ENCODE measurements around the gene TMEM91.

Gene TMEM91

DNA sequence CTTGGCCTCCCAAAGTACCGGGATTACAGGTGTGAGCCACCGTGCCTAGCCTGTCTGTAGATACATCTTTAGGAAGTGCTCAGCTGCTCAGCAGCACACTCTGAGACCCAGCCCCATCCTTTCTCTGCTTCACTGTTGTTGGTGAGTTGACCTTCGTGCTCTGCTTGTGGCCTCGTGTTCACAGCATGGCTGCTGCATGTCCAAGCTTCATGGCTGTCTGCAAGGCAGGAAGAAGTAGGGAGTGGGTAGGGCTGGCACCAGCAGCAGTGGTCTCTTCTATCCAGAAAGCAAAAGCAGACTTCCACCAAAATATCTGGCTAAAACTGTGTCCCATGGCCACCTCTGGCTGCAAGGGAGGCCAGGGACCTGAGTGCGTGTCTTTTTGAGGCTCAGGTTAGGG, 36.6 kb downstream of the TMEM91 start:
- DNase-seq, result no peak

DNA sequence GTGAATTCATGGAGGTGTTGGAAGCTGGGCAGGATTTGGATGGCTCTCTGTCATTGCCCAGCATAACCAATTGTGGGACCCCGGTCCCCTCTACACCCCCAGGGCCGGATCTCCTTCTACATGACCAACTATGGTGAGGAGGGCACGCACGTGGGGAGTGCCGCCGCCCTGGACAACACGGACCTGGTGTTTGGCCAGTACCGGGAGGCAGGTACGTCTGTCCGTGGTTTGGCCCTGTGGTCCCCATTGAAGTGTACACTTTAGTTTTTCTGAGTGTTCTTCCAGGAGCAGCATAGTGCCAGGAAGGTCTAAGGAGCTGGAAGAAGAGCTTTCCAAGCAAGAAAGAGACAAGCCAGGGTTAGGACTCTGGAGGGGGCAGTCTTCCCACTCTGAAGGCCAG, 37.6 kb downstream of the TMEM91 start:
- DNase-seq, result no peak

DNA sequence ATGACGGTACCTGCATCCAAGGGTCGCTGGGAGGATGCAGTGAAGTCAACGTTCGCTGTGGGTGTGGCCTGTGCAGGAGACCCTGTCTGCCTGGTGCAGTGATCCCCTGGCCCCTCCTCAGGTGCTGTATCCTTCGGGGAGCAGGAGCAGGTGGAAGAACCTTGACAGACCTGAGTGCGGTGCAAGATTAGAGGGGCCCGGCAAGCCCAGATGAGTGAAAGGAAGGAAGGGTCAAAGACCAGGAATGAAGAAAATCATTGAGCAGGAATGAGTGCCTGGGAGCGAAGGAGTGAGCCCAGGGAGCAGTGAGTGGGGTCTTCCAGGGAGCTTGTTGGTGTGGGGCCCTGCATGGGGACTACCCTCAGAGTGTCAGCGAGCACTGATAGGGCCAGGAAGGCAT, 38.1 kb downstream of the TMEM91 start:
- no peak for DNase-seq

DNA sequence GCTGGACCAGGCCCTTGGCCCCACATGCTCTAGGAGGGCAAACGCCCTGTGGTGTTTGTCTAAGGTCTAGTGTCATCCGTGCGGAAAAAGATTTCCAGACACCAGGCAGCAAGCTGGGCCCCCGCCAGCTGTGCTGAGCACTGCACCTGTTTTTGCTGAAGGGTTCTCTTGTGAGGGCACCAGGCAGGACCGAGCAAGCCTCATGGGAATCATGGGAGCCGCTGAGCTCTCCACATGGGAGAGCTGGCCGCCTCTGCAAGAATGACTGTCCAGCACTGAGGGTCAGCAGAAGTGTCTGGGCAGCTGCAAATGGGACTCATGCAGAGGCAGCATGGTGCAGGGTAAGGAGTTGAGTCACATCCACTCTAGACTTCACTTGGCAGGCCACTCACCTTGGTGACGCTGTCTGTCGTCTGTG, 38.8 kb downstream of the TMEM91 start:
- no peak for DNase-seq

- DNase-seq, result no peak
Observed at GRCh38 chr19:41416194-41416674, 39.9 kb downstream of the TMEM91 start.

GRCh38 chr19:41420101-41420880, 44.0 kb downstream of the TMEM91 start:
- DNase-seq, result no peak

GRCh38 chr19:41421314-41421713, 45.0 kb downstream of the TMEM91 start:
- no peak for DNase-seq

- no peak for DNase-seq
Observed at GRCh38 chr19:41421973-41422372, 45.6 kb downstream of the TMEM91 start.

- DNase-seq, result no peak
Observed at GRCh38 chr19:41422456-41422855, 46.1 kb downstream of the TMEM91 start.

DNA sequence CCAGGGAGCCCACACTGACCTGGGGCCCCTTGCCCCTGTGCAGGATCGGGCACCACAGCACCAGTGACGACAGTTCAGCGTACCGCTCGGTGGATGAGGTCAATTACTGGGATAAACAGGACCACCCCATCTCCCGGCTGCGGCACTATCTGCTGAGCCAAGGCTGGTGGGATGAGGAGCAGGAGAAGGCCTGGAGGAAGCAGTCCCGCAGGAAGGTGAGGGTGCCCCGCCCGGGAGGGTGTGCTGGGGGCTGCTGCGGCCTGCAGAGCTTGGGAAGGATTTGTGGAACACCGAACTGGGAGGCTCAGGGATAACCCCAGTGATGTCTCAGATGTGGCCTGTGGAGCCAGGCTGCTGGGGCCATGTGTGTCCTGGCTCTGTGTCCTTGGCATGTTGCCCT, 46.6 kb downstream of the TMEM91 start:
- no peak for DNase-seq

GRCh38 chr19:41424335-41425173, 48.2 kb downstream of the TMEM91 start:
- no peak for DNase-seq

GRCh38 chr19:41425174-41426115, 49.1 kb downstream of the TMEM91 start:
- no peak for DNase-seq

- no peak for DNase-seq
Observed at GRCh38 chr19:41426116-41426841, 49.9 kb downstream of the TMEM91 start.

- DNase-seq, result peak; percentile 36
Observed at GRCh38 chr19:41426952-41427646, 50.8 kb downstream of the TMEM91 start, which contains the start of gene B3GNT8. Gene B3GNT8 (minus strand): TSS chr19:41427374. CDS start chr19:41426778, 596 bp downstream.

- peak; percentile 48 for DNase-seq
Observed at GRCh38 chr19:41427647-41428480, 51.5 kb downstream of the TMEM91 start.

DNA sequence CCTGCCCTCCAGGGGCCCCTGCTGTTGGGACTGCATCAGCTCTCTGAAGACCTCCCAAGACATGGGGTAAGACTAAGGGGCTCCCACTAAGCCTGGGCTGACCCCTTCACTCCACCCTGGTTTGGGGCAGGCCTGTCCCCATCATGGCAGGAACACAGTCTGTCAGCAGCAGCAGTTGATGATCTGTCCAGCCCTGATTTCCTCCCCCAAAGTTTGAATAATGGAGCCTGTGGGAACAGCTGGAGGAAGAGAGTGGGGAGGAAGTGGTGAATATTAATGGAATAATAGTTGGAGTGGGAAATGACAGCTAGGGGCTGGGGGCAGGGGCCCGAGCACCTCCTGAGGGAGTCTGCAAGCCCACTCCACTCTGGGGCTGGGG, 52.1 kb downstream of the TMEM91 start:
- DNase-seq, result no peak

DNA sequence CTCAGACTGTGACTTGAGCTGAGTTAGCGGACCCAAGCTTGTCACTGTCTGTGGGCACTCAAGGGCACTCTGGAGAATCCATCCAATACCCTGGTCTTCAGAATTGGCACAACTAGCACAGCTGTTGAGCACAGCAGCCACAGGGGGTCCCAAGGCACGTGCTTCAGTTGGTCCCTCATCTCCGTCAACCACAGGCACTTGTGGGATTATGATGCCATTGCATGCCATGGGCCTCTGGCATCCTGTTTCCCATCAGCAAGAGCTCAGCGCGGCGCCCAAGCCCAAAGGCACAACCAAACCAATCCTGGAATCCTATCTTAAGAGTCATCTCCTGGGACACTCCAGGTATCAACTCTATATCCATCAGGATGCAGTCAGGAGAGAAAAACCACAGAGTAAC, 54.6 kb downstream of the TMEM91 start:
- DNase-seq, result no peak

GRCh38 chr19:41431426-41432386, 55.4 kb downstream of the TMEM91 start:
- DNase-seq, result no peak

DNA sequence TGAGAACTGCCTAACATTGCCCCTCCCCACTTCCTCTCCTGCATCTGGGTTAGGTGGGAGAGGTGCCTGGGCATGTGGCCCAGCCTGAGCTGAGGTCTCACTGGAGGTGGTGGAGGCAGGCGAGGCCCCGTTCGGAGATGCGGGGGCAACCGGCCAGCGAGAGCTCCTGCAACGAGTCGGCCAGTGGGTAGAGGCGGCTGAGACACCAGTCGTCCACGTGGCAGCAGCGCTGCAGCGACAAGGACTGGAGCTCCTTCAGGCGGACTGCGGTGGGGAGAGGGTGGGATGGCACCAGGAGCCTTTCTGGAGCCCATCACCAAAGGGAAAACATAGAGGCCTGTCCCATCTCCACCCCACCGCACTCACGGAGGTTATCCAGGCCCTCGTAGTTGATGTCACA, 56.8 kb downstream of the TMEM91 start:
- DNase-seq, result no peak
